ENCODE results near the gene MYO9B. TPM values are rescaled to one million over a fixed set of nuclear protein-coding genes. Genes with fewer than 3 reads are reported as not detected.

MYO9B gene
- total RNA-seq, 1 donor from 2014 or later: 83.8 TPM

GRCh38 chr19:17113127-17113785 lies 37.7 kb downstream of the MYO9B start:
- no peaks in the 10 kb centered on the region for H3K27me3 Mint-ChIP-seq
- TF ChIP-seq CTCF (conservative IDR thresholded peaks at IDR 0.05): no peak
- DNase-seq (ENCODE audit: extremely low spot score, unreplicated experiment): no peak
- H3K27ac Mint-ChIP-seq: peak overlapping the region; percentile 8
- H3K9me3 Mint-ChIP-seq: no peaks in the 10 kb centered on the region
- H3K4me3 Mint-ChIP-seq: no peak overlapping the region
- H3K4me1 Mint-ChIP-seq (ENCODE audit: unreplicated experiment): peaks cover 8% of the 10 kb centered on the region
- peaks cover 13% of the 10 kb centered on the region for H3K36me3 Mint-ChIP-seq

GRCh38 chr19:17114414-17114831 lies 38.8 kb downstream of the MYO9B start:
- no peak for TF ChIP-seq CTCF (conservative IDR thresholded peaks at IDR 0.05)
- H3K27ac Mint-ChIP-seq: no peak overlapping the region
- no peak for DNase-seq (ENCODE audit: extremely low spot score, unreplicated experiment)
- H3K4me3 Mint-ChIP-seq: no peak overlapping the region
- no peaks in the 10 kb centered on the region for H3K27me3 Mint-ChIP-seq
- peaks cover 13% of the 10 kb centered on the region for H3K36me3 Mint-ChIP-seq
- no peaks in the 10 kb centered on the region for H3K9me3 Mint-ChIP-seq
- peaks cover 8% of the 10 kb centered on the region for H3K4me1 Mint-ChIP-seq (ENCODE audit: unreplicated experiment)

- Mint-ChIP-seq H3K4me3 (no peak overlapping the region), H3K27ac (no peak overlapping the region), H3K27me3 (no peaks in the 10 kb centered on the region), H3K9me3 (no peaks in the 10 kb centered on the region), H3K4me1 (ENCODE audit: unreplicated experiment) (peaks cover 8% of the 10 kb centered on the region), H3K36me3 (peaks cover 11% of the 10 kb centered on the region)
- DNase-seq (ENCODE audit: extremely low spot score, unreplicated experiment): no peak
- TF ChIP-seq CTCF (conservative IDR thresholded peaks at IDR 0.05): no peak
Observed at GRCh38 chr19:17116996-17117702, 41.6 kb downstream of the MYO9B start.

GRCh38 chr19:17118957-17119356 lies 43.4 kb downstream of the MYO9B start:
- peaks cover 4% of the 10 kb centered on the region for H3K36me3 Mint-ChIP-seq
- TF ChIP-seq CTCF (conservative IDR thresholded peaks at IDR 0.05): no peak
- H3K27ac Mint-ChIP-seq: no peak overlapping the region
- no peaks in the 10 kb centered on the region for H3K4me1 Mint-ChIP-seq (ENCODE audit: unreplicated experiment)
- no peak overlapping the region for H3K4me3 Mint-ChIP-seq
- no peak for DNase-seq (ENCODE audit: extremely low spot score, unreplicated experiment)
- H3K9me3 Mint-ChIP-seq: no peaks in the 10 kb centered on the region
- H3K27me3 Mint-ChIP-seq: no peaks in the 10 kb centered on the region

- DNase-seq (ENCODE audit: extremely low spot score, unreplicated experiment): no peak
- H3K4me3 Mint-ChIP-seq: no peak overlapping the region
- H3K9me3 Mint-ChIP-seq: no peaks in the 10 kb centered on the region
- peaks cover 4% of the 10 kb centered on the region for H3K36me3 Mint-ChIP-seq
- no peak overlapping the region for H3K27ac Mint-ChIP-seq
- TF ChIP-seq CTCF (conservative IDR thresholded peaks at IDR 0.05): no peak
- peaks cover 11% of the 10 kb centered on the region for H3K4me1 Mint-ChIP-seq (ENCODE audit: unreplicated experiment)
- H3K27me3 Mint-ChIP-seq: no peaks in the 10 kb centered on the region
Observed at GRCh38 chr19:17121736-17122293, 46.2 kb downstream of the MYO9B start.

Data from type B pancreatic cell (in vitro differentiated cells).